Activated CD8-positive, alpha-beta memory T cell treated with anti-CD3 and anti-CD28 coated beads for 24 hours (primary cell): Measurements from ENCODE around the gene SELE.
A peak's percentile ranks its signal among the peaks of the same experiment; 100 is the strongest.
"Not testable (repeated sequence)": the region's sequence is repeated elsewhere in the genome, so short reads cannot be mapped to it uniquely, and the experiment has no call there.

Source experiments
- DNase-seq: peaks from one replicate; pipeline ENCODE4 v3.0.0-alpha.2; 2020

Gene SELE

DNA sequence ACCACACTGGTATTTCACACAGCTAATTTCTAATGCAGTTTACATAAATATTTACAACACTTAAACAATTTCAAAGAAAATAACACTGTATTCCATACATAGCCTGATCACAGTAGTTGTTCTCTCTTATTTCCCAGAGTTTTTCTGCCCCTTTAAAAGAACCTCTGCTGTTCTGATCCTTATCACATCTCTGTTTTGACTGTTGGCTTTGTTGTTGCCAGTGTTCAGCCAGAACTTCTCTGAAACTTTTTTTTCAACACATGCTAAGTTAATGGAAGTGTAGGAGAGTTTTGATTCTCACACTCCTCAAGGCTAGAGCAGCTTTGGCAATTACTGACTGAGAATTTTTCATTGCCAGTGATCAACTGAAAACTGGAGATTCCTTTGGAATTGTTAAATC lies 11.1 kb downstream of the SELE start:
- DNase-seq, result no peak

DNA sequence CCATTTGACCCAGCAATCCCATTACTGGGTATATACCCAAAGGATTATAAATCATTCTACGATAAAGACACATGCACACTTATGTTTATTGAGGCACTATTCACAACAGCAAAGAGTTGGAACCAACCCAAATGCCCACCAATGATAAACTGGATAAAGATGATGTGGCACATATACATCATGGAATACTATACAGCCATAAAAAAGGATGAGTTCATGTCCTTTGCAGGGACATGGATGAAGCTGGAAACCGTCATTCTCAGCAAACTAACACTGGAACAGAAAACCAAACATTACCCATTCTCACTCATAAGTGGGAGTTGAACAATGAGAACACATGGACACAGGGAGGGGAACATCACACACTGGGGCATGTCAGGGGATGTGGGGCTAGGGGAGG lies 18.8 kb downstream of the SELE start:
- not testable (repeated sequence) for DNase-seq

DNA sequence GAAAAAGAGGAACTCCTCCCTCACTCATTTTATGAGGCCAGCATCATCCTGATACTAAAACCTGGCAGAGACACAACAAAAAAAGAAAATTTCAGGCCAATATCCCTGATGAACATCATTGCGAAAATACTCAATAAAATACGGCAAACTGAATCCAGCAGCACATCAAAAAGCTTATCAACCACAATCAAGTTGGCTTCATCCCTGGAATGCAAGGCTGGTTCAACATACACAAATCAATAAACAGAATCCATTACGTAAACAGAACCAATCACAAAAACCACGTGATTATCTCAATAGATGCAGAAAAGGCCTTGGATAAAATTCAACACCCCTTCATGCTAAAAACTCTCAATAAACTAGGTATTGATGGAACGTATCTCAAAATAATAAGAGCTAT lies 20.8 kb downstream of the SELE start:
- DNase-seq, result not testable (repeated sequence)

DNA sequence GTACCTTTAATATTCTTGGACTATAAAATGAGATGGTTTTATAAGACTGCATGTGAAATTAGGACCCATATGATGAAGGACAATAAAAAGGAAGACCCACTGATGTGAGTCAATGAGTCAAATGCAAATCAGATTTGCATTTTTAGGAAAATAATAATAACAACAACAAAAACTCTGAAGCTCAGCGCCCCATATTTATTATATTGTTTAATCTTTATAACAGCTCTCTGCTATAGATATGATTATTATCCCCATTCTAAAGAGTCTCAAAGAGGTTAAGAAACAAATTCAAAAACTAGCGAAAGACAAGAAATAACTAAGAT lies 21.6 kb downstream of the SELE start:
- no peak for DNase-seq

DNA sequence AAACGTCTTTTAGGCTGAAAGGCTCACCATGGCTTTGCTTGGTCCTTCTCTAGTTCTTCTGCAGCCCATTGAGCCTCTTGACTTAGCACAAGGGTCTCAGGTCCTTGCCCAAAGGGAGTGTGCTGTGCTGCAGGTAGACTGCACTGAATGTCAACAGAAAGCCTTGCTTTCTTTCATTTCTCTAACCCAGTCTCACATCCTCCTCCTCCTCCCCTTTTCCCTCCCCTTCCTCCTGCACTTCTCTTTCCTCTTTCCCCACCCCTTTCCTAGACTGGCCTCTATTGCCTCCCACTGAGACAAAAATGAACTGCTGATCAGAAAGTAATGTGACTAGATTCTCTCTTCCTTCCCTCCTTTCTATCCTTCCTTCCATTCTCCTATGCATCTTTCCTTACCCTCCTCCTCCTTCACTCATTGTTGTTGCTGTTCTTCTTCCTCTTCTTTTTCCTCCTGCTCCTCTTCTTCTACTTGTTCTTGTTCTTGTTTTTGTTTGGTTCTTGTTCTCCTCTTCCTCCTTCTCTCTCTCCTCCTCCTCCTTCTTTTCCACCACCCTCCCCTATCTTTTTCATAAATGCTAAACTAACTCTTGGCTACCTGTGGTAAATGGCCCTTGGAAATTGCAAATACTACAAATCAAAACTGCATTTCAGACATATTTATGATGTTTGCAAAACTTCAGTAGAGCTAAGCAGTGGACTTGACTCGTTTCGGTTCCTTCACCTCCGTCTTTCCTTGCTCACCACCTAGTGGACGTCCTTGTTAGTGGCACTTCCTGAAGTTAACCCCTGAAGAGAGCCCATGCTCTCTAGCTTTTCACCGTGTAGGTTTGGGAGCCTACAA lies 22.2 kb downstream of the SELE start, which contains the start of gene SELL:
SELL (minus strand) TSS at position 152 of the 840 bp plus-strand sequence; CDS start at position 30, 122 bp downstream.
- peak; percentile 82 for DNase-seq

DNA sequence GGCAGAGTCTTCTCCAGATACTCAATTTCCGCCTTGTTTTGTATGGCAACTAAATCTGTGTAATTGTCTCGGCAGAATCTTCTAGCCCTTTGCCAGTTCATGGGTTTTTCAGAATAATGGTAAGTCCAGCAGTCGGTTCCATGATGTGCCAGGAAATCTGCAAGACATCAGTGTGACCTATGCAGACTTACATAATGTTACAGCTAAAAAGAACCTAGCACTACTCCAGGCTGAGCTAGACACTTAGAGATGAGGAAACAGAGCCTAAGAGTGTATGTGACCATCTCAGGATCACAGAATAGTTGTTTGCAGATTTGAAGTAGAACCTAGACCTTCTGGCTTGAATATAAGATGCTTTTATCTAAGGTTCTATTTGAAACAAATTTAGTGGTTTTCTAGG lies 25.2 kb downstream of the SELE start:
- no peak for DNase-seq

DNA sequence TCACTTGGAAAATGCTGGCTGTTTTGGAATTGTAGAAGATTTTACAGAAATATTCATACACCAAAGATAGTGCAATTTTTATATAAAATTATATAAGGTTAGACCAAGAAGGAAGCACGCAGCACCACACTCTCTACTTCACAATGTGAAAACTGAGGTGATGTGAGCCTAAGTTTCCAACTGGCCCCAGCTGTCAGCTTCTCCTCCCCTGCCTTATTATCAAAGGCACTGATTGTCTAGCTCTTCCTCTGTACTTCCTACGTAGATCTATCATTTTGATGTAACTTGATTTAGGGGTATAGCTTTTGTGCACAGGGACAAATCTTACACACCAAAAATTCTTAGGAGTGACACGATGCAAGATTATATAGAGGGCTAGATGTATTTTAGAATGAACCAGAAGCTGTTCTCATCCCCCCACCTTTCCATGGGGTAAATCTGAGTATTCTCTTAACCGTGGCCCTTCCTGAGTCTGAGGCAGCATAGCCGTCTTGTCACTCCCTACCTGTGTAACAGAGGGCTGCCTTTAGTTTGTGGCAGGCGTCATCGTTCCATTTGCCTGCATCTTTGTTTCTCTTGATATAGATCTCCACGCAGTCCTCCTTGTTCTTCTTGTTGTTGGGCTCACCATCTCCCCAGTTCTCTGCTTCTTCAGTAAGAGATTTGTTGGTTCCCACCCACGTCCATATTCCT lies 25.8 kb downstream of the SELE start:
- no peak for DNase-seq

DNA sequence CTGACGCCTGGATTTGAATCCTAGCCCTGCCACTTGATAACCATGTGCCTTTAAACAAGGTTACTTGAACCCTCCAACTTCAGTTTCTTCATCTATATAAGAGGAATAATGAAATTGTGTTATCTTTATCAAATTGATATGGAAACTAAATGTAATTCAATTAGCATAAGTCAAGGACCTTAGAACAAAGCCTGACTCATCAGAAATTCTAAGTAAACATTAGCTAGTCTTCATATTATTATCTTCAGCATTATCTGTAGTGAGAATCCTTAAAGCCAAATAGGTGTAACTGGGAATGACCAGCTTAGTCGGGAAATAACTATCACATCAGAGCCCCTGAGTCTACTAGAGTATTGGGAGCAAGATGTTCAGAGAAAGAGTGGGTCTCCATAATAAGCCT lies 29.1 kb downstream of the SELE start:
- no peak for DNase-seq

DNA sequence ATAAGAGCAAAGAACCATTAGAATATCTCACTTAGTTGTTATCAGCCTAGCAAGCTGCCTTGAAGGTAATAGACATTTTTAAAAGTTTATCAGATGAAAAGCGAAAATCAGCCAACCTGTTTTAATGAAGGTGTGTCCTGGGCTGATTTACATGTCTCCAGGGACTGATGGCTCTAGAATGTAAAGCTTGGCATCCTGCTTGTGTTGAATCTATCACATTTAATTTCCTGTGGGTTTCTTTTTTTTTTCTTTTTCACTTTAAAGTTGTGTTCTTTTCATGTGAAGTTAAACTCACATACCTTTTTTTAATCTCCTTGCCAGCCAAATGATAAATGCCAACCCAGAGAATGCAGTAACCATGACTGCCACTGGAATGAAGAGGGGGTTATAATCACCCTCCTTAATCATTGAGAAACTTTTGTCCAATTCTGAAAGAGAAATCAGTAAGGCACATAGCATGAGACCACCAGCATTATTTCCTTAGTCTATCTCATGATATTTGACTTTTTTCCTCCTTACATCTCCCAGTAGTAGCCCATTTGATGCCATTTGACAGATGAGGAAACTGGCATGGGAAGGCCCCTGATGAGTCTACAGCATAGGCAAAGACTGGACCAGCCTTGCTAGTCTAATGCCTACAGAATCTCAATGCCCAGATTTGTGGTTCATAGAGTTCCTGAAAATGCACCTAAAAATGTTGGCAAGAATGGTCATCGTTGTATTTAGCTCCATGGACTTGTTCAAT lies 32.4 kb downstream of the SELE start:
- DNase-seq, result no peak

DNA sequence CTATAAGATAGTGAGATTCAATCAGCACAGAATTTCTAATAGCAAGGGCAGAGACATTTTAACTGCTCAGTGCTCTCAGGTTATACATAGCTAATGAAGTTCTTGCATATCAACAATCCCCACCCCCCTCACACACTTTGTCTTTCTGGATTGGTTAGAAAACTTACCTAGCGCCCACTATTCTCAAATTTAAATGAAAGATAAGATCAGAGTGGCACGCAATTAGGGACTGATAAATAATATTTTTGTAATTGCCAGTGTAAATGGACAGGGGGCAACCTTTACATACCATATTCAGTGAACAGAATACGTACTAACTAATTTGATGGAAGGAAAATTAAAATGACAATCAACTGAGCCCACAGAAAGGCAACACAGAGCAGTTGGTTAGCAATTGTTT lies 34.2 kb downstream of the SELE start:
- DNase-seq, result no peak

DNA sequence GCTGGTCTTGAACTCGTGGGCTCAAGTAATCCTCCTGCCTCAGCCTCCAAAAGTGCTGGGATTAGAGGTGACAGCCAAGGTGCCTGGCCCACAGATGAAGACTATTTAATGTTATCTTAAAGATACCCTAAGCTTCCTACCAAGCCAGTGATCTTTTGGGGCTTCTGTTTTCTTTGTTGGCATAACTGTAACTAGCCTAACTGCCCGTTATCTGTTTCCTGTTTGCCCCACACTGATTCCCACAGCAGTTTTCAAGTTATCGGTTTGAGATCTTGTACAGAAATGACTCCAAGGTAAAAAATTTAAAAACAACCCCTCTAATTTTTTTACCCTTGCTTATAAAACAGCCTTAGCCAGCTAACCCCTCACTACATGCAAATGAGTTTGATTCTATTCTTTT lies 34.9 kb downstream of the SELE start:
- no peak for DNase-seq

DNA sequence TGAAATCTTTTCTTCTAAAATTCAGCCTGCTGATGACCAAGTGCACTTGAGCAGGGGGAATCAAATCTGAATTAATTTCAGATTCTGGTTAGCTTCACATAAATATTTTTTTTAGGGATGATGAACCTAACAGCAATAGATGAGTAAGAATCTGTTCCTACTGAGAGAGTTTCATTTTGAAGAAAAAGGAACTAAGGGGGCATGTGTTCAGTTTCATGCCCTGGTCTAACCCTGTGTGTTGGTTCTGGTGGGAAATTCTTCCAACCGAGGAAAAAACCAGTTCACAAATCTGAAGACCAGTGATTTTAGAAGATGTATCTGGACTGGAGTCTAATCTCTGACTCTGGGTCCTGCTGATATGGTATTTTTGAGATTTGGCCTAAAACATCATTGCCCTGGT lies 36.1 kb downstream of the SELE start:
- no peak for DNase-seq

DNA sequence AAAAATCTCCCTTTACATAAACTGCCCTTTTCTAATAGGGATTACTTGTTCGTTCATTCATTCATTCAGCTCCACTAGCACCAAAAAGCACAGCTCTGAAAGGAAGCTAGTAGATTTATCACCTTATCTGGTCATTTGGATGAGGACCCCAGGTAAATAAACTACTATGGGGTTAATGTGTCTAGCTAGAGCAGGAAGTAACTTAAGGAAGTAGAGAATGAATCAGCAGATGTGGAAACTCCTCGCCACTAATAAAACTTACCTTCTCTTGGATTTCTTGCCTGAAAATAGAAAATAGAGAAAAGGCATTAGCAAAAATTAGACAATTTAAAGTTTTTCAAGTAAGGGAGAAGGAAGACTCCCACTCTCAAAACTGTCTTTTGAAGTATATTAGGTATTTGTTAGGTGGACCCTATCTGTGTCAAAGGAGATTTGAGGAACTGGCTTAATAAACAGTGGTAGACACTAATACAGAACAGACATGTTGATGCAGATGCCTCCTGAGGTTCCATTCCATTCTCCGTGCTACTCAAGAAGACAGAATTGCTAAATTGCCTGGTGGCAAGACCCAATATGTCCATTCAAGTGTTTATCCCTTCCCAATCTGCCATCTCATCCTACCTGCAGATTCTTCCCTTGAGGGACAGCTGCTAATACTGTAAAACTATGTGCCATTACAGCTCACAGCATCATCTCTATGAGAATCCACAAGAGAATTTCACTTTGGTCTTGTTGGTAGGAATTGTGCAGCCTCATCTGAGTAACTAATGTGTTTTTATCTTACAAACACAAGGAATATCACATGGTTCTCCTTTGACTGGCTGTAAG lies 37.4 kb downstream of the SELE start:
- DNase-seq, result no peak

DNA sequence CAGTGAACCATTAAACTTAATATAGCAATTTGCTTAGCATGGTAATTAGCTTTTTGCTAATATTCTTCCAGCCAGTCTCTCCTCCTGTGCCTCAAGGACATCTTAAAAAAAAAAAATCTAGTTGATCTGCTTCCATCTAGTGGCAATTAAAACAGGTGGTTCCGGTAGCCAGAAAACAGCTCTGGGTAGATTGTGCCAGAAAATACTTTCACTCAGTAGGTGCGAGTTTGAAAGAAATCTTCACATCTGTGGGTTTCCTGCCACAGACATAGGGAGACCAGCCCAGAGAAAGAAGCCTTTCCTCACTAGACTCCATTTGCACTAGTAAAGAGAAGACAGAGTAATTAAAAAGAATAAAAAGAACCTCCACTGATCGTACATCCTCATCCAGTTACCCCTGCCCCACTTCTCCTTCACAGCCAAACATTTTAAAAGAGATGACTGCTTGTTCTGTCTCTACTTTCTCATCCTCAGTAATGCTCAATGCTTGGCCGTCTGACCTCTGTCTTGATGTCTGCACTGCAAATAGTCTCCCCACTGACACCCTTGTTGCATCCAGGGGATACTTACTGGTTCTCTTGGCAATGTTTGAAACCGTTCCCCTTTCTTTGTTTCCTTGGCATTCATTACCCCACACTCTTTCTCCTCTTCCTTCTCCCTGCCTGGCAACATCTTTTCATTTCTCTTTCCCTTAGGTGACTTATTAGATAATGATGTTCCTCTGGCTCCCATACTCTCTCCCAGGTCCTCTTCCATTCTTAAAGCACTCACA lies 39.4 kb downstream of the SELE start:
- DNase-seq, result no peak

DNA sequence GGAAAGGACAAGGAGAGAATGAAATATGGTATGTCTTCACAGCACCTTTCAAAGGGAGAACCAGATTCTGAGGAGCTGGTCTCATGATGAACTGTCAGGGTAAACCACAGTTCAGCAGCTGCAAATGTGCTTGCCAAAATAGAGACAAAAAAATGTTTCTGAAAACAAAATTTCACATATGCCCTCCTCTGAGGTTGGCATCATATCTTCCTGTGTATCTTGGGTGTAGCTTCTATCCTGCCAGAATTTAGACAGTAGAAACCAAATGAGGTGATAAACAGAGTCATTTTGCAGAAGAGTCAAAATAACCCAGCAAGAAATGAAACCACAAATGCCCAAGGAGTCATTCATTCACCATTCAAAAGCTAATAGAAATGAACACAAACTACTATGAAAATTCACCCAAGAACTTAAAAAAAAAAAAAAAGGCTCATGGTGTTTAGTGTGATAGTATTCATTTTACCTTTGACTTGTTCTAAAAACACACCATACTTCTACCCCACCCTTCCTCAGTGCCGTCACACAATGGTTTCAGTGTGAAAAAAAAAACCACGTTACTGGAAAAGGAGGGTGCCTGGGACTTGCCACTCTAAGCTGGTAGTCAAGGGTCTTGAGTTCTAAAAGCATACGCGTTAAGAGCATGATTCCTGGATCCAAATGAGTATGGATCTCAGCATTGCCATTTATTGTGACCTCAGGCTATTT lies 41.0 kb downstream of the SELE start:
- no peak for DNase-seq

DNA sequence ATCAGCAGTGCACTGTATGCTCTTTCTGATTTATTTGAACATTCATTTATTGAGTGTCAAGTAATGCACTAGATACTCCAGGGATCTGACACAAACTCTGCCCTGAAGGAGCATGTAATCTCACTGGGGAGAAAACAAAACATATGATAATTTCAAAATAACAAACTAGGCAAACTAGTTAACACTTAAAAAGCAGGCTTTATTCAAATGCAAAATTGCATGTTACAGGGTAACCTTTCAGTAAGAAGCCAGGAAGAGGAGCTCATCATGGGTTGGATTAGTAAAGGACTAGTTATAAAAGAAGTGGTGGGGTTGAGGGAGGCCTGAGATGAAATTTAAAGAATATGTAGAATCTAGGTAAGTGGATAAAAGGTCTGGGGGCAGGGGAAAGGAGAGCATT lies 43.4 kb downstream of the SELE start:
- no peak for DNase-seq

DNA sequence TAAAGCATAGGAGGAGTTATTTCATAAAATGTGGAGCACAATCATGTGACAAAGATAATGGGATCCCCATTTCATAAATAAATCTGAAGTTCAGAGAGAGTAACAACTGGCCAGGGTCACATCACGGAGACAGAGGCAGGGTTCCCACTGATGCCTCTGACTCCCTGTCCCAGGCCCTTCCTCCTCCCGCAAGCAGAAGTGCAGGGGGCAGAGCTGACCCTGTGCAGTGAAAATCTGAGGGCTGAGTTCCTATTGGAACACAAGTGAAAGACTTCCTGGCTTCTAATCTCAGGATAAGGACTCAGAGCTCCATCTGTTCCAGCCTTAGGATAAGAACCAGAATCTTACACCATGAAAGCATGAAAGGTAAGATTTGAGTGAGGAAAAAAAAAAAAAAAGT lies 44.5 kb downstream of the SELE start:
- no peak for DNase-seq

DNA sequence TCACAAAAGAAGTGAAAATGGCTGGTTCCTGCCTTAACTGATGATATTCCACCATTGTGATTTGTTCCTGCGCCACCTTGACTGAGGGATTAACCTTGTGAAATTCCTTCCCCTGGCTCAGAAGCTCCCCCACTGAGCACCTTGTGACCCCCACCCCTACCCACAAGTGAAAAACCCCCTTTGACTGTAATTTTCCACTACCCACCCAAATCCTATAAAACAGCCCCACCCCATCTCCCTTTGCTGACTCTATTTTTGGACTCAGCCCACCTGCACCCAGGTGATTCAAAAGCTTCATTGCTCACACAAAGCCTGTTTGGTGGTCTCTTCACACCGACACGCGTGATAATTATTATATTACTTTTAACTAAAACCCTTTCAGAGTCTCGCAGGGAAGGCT lies 45.5 kb downstream of the SELE start:
- not testable (repeated sequence) for DNase-seq

DNA sequence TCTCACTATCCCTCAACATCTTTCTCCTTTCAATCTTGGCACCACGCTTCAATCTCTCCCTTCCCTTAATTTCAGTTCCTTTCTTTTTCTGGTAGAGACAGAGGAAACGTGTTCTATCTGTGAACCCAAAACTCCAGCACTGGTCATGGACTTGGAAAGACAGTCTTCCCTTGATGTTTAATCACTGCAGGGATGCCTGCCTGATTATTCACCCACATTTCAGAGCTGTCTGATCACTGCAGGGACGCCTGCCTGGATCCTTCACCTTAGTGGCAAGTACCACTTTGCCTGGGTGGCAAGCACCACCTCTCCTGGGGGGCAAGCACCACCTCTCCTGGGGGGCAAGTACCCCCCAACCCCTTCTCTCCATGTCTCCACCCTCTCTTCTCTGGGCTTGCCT lies 50.2 kb downstream of the SELE start:
- no peak for DNase-seq

DNA sequence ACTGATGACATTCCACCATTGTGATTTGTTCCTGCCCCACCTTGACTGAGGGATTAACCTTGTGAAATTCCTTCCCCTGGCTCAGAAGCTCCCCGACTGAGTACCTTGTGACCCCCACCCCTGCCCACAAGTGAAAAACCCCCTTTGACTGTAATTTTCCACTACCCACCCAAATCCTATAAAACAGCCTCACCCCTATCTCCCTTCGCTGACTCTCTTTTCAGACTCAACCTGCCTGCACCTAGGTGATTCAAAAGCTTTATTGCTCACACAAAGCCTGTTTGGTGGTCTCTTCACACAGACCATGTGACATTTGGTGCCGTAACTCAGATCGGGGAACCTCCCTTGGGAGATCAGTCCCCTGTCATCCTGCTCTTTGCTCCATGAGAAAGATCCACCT lies 50.7 kb downstream of the SELE start:
- DNase-seq, result not testable (repeated sequence)

DNA sequence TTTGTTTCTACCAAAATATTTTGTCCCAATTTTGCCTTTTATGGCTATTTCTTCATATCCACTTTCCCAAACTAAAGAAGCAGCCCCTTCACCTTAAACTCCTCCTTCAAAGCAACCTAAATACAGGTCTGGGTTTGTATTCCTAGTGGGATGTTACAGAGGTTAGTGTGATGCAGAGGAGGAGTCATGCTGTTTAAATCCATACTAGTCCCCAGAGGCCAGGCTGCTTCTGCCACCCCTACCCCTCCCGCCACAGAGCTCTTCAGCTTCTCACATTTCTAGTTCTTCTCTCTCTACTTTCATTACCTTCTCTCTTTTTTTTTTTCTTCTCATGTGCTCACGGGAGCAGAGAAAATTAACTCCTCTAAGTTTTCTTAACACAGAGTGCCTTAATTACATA lies 51.8 kb downstream of the SELE start:
- no peak for DNase-seq

DNA sequence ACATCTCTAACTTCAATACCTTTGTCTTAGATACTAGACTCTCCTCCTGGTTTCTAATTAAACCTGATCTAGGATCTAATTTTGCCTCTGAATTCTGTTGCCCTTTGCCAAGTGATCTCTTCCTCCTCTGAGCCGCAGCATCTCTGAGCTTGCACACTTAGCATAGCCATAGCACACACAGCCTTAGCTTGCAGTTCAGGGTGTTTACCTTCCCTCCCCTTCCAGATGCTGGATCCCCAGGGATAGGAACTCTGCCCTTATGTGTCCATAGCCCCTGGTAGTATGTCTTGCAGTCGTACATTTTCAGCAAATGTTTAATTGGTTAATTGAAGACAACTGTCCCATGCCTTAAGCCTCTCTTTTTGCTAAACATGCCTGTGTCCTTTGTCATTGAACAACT lies 52.7 kb downstream of the SELE start:
- no peak for DNase-seq
